Effector memory CD4-positive, alpha-beta T cell (primary cell): Measurements from ENCODE around the gene NTMT2.
"Not testable (repeated sequence)": the region's sequence is repeated elsewhere in the genome, so short reads cannot be mapped to it uniquely, and the experiment has no call there.

Experiments used
- DNase-seq, 3 donors: peaks; one replicate each; pipeline ENCODE4 v3.0.0-alpha.2; 2020
- H3K27ac ChIP-seq: 2 replicates; pipeline ENCODE4 v1.7.0; 2013; ENCODE audit warnings: mild to moderate bottlenecking, low read length, moderate library complexity; ENCODE audit not compliant: insufficient read depth, poor library complexity, severe bottlenecking
- H3K27me3 ChIP-seq: replicated peaks from 2 replicates; pipeline ENCODE4 v1.7.0; 2013; ENCODE audit warnings: mild to moderate bottlenecking, low read length; ENCODE audit not compliant: insufficient read depth, control insufficient read depth, poor library complexity, severe bottlenecking
- H3K36me3 ChIP-seq: 2 replicates; pipeline ENCODE4 v1.7.0; 2013; ENCODE audit warnings: mild to moderate bottlenecking, low read length, moderate library complexity; ENCODE audit not compliant: control insufficient read depth, insufficient read depth
- H3K4me1 ChIP-seq: 2 replicates; pipeline ENCODE4 v1.7.0; 2013; ENCODE audit warnings: low read length, mild to moderate bottlenecking; ENCODE audit not compliant: control insufficient read depth, insufficient read depth, poor library complexity, severe bottlenecking
- H3K4me3 ChIP-seq: 2 replicates; pipeline ENCODE4 v1.7.0; 2013; ENCODE audit warnings: low read length, low read depth, mild to moderate bottlenecking; ENCODE audit not compliant: insufficient read depth, poor library complexity, severe bottlenecking
- H3K9me3 ChIP-seq: 2 replicates; pipeline ENCODE4 v1.7.0; 2013; ENCODE audit warnings: mild to moderate bottlenecking, low read length, moderate library complexity; ENCODE audit not compliant: control insufficient read depth

NTMT2 gene

GRCh38 chr1:170153417-170153816 lies 7.7 kb downstream of the NTMT2 start:
- Histone ChIP-seq H3K9me3 (no peaks in the 10 kb centered on the region), H3K4me3 (no peak overlapping the region), H3K36me3 (no peaks in the 10 kb centered on the region), H3K27ac (no peak overlapping the region), H3K4me1 (no peaks in the 10 kb centered on the region), H3K27me3 (no peaks in the 10 kb centered on the region)
- no peak for DNase-seq

- Histone ChIP-seq H3K4me1 (no peaks in the 10 kb centered on the region), H3K4me3 (no peak overlapping the region), H3K9me3 (no peaks in the 10 kb centered on the region), H3K36me3 (no peaks in the 10 kb centered on the region), H3K27me3 (no peaks in the 10 kb centered on the region), H3K27ac (no peak overlapping the region)
- no peak for DNase-seq
Measured at GRCh38 chr1:170155055-170155454, 9.3 kb downstream of the NTMT2 start.

DNA sequence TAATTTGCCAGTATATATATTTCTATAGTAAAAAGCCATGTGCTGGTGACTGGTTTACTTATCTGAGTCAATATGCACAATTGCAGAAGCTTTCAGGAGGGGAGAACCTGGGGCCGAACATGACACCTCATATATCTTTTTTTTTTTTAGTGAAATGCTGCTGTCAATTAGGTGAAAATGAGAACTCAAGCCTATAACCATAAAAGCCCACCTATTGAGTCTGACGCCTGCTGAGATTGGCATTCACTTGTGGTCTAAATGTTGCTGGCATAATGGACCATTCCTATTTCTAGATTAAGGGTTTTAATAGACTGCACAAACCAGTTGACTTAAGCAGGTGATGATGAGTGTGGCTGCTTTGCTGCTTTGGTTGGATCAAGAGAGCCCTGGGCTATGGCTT lies 10.8 kb downstream of the NTMT2 start:
- Histone ChIP-seq H3K4me1 (no peaks in the 10 kb centered on the region), H3K9me3 (no peaks in the 10 kb centered on the region), H3K4me3 (no peak overlapping the region), H3K27ac (no peak overlapping the region), H3K36me3 (no peaks in the 10 kb centered on the region), H3K27me3 (no peaks in the 10 kb centered on the region)
- no peak for DNase-seq

- Histone ChIP-seq H3K27me3 (no peaks in the 10 kb centered on the region), H3K4me3 (no peak overlapping the region), H3K36me3 (no peaks in the 10 kb centered on the region), H3K27ac (no peak overlapping the region), H3K4me1 (no peaks in the 10 kb centered on the region), H3K9me3 (no peaks in the 10 kb centered on the region)
- DNase-seq = no peak
Measured at GRCh38 chr1:170157820-170158219, 12.1 kb downstream of the NTMT2 start.

GRCh38 chr1:170162459-170163246 lies 16.9 kb downstream of the NTMT2 start:
- H3K9me3 ChIP-seq = no peaks in the 10 kb centered on the region
- no peak overlapping the region for H3K4me3 ChIP-seq
- no peaks in the 10 kb centered on the region for H3K27me3 ChIP-seq
- H3K4me1 ChIP-seq = no peaks in the 10 kb centered on the region
- no peaks in the 10 kb centered on the region for H3K36me3 ChIP-seq
- H3K27ac ChIP-seq = no peak overlapping the region
- no peak for DNase-seq

- Histone ChIP-seq H3K9me3 (no peaks in the 10 kb centered on the region), H3K27me3 (no peaks in the 10 kb centered on the region), H3K4me1 (no peaks in the 10 kb centered on the region), H3K36me3 (no peaks in the 10 kb centered on the region), H3K27ac (no peak overlapping the region), H3K4me3 (no peak overlapping the region)
- DNase-seq = no peak
Measured at GRCh38 chr1:170164103-170164763, 18.5 kb downstream of the NTMT2 start.

- Histone ChIP-seq H3K9me3 (no peaks in the 10 kb centered on the region), H3K27me3 (no peaks in the 10 kb centered on the region), H3K36me3 (no peaks in the 10 kb centered on the region), H3K4me1 (no peaks in the 10 kb centered on the region), H3K4me3 (no peak overlapping the region), H3K27ac (no peak overlapping the region)
- DNase-seq = no peak
Measured at GRCh38 chr1:170166518-170167180, 20.9 kb downstream of the NTMT2 start.

GRCh38 chr1:170168265-170168664 lies 22.5 kb downstream of the NTMT2 start:
- Histone ChIP-seq H3K4me1 (no peaks in the 10 kb centered on the region), H3K9me3 (no peaks in the 10 kb centered on the region), H3K4me3 (no peak overlapping the region), H3K27me3 (no peaks in the 10 kb centered on the region), H3K36me3 (no peaks in the 10 kb centered on the region), H3K27ac (no peak overlapping the region)
- DNase-seq = no peak

- not testable (repeated sequence) for DNase-seq, H3K9me3 ChIP-seq, H3K36me3 ChIP-seq, H3K27me3 ChIP-seq, H3K4me1 ChIP-seq, H3K4me3 ChIP-seq, H3K27ac ChIP-seq
Measured at GRCh38 chr1:170170513-170170912, 24.8 kb downstream of the NTMT2 start.

DNA sequence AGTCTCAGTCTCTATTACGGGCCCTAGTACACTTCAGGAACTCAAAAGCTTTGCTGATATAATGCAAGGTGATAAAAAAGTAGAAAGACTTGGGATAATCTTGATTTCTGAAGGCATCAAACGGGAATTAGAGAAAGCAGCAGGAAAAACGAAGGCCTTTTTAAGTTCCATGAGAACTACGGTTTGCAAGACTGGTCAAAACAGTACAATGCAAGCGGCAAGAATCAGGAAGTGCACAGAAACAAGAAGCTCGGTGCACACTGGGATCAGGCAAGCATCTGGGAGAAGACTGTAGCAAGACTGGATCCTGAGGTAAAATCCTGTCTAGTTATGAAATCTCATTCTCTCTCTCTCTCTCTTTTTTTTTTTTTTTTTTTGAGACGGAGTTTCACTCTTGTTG lies 28.6 kb downstream of the NTMT2 start:
- H3K27me3 ChIP-seq = no peaks in the 10 kb centered on the region
- no peak for DNase-seq
- H3K4me1 ChIP-seq = no peaks in the 10 kb centered on the region

More for the DNA sequence above, 28.6 kb downstream of the NTMT2 start:
- no peak overlapping the region for H3K27ac ChIP-seq
- no peaks in the 10 kb centered on the region for H3K36me3 ChIP-seq
- H3K4me3 ChIP-seq = no peak overlapping the region
- no peaks in the 10 kb centered on the region for H3K9me3 ChIP-seq
